Measurements from ENCODE around the gene NTSR1. TPM values are rescaled to one million over a fixed set of nuclear protein-coding genes. Genes with fewer than 3 reads are reported as not detected.

The NTSR1 gene
- total RNA-seq, 1 donor from 2014 or later = 0.26 TPM

DNA sequence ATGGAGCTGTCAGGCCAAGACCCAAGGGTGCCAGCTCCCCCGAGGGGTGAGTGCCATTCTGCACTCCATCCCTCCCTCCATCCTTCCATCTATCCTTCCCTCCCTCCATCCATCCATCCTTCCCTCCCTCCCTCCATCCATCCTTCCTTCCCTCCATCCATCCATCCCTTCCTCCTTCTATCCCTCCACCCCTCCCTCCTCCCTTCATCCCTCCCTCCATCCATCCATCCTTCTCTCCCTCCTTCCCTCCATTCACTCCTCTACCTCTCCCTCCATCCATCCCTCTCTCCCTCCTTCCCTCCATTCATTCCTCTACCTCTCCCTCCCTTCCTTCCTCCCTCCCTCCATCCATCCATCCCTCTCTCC is 46.3 kb downstream of the NTSR1 start:
- Histone ChIP-seq H3K4me1 (peaks cover 13% of the 10 kb centered on the region), H3K36me3 (no peaks in the 10 kb centered on the region), H4K20me1 (ENCODE audit: low read depth) (no peaks in the 10 kb centered on the region), H3K4me2 (no peak overlapping the region), H3K27me3 (peaks cover 19% of the 10 kb centered on the region), H3K9ac (no peak overlapping the region), H3K79me2 (ENCODE audit: low read depth) (no peaks in the 10 kb centered on the region), H3F3A (ENCODE audit: low read depth) (no peaks in the 10 kb centered on the region), H3K4me3 (no peak overlapping the region), H3K9me3 (ENCODE audit: low read depth) (no peaks in the 10 kb centered on the region), H3K27ac (no peak overlapping the region), H2AFZ (replicated peaks) (no peak overlapping the region)
- Mint-ChIP-seq H3K36me3 (no peaks in the 10 kb centered on the region), H3K4me3 (no peak overlapping the region), H3K9me3 (peaks cover 10% of the 10 kb centered on the region), H3K27me3 (ENCODE audit: insufficient read depth, low read depth) (peaks cover 10% of the 10 kb centered on the region), H3K4me1 (peaks cover 10% of the 10 kb centered on the region), H3K27ac (no peak overlapping the region)
- TF ChIP-seq, protein P1, sequence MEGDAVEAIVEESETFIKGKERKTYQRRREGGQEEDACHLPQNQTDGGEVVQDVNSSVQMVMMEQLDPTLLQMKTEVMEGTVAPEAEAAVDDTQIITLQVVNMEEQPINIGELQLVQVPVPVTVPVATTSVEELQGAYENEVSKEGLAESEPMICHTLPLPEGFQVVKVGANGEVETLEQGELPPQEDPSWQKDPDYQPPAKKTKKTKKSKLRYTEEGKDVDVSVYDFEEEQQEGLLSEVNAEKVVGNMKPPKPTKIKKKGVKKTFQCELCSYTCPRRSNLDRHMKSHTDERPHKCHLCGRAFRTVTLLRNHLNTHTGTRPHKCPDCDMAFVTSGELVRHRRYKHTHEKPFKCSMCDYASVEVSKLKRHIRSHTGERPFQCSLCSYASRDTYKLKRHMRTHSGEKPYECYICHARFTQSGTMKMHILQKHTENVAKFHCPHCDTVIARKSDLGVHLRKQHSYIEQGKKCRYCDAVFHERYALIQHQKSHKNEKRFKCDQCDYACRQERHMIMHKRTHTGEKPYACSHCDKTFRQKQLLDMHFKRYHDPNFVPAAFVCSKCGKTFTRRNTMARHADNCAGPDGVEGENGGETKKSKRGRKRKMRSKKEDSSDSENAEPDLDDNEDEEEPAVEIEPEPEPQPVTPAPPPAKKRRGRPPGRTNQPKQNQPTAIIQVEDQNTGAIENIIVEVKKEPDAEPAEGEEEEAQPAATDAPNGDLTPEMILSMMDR (IDR thresholded peaks at IDR 0.05) = no peak
- TF ChIP-seq EZH2 (IDR thresholded peaks at IDR 0.05) = no peak
- no peak for TF ChIP-seq EZH2phosphoT487 (IDR thresholded peaks at IDR 0.05)
- DNase-seq (ENCODE audit: low spot score) = no peak

DNA sequence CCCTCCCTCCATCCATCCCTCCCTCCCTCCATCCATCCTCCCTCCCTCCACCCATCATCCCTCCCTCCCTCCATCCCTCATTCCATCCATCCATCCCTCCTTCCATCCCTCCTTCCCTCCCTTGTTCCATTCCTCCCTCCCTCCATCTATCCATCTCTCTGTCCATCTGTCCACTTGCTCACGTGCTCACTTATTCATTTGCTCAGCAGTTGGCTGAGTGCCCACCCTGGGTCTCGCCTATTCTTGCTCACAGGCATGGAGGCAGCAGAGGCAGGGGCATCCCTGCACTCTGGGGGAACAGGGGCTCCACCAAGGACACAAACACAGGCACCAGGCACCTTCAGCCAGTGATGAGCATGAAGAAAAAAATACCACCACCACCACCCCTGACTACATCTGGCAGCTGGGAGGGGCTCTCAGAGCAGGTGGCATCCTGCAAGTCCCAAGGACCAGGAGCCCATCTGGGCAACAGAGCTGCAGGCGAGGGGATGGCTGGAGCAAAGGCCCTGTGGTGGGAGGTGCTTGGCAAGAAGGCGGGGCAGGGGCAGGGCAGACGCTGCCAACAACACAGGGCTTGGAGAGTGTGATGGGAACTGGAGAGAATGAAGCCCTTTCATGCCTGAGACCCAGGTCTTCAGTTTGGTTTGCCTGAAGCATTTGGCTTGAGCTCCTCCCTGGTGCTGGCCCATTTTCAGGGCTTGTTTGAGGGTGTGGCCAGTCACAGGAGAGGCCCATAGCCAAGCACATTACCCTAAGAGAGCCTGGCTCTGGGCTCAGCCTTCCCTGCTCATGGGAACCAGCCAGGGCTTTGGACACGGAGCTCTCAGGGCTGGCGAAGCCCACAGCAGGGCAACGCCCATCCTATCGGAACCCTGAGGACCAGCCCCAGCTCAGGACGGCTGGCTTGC is 47.4 kb downstream of the NTSR1 start:
- Histone ChIP-seq H4K20me1 (ENCODE audit: low read depth) (no peaks in the 10 kb centered on the region), H3K9ac (no peak overlapping the region), H3K79me2 (ENCODE audit: low read depth) (no peaks in the 10 kb centered on the region), H3K27ac (no peak overlapping the region), H3K36me3 (no peaks in the 10 kb centered on the region), H3K4me3 (no peak overlapping the region), H3K9me3 (ENCODE audit: low read depth) (no peaks in the 10 kb centered on the region), H3K4me2 (no peak overlapping the region), H3K27me3 (peaks cover 19% of the 10 kb centered on the region), H2AFZ (replicated peaks) (no peak overlapping the region), H3F3A (ENCODE audit: low read depth) (peaks cover 1% of the 10 kb centered on the region), H3K4me1 (peaks cover 24% of the 10 kb centered on the region)
- Mint-ChIP-seq H3K27me3 (ENCODE audit: insufficient read depth, low read depth) (peaks cover 10% of the 10 kb centered on the region), H3K27ac (no peak overlapping the region), H3K36me3 (no peaks in the 10 kb centered on the region), H3K4me1 (peaks cover 13% of the 10 kb centered on the region), H3K4me3 (no peak overlapping the region), H3K9me3 (peaks cover 10% of the 10 kb centered on the region)
- no peak for TF ChIP-seq EZH2phosphoT487 (IDR thresholded peaks at IDR 0.05)
- TF ChIP-seq, protein P1 (IDR thresholded peaks at IDR 0.05) = no peak
- no peak for TF ChIP-seq EZH2 (IDR thresholded peaks at IDR 0.05)
- no peak for DNase-seq (ENCODE audit: low spot score)

DNA sequence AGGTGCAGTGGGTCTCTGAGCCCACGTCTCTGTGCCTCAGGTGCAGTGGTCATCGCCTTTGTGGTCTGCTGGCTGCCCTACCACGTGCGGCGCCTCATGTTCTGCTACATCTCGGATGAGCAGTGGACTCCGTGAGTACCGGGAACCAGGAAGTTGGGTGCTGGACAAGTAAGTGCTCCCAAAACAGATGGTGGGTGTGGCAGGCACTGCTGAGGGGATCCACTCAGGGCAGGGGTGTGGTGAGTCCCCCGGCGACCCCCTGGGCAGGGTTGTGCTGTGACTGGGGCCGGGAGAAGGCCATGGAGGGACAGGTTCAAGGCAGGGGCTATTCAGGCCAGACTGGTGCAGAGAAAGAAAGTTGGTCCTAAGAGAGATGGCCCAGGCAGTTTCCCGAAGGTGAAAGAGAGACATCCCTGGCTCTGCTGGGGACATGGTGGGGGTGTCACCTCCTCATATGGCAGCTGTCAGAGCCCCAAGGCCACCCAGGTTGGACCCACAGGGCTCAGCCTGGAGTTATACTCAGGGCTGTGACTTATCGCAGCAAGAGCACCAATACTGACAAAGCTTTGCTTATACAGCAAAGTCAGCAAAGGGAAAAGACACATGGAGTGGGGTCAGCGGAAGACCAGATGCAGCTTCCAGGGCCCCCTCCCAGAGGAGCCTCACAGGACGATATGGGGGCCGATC is 49.7 kb downstream of the NTSR1 start:
- Mint-ChIP-seq H3K36me3 (no peaks in the 10 kb centered on the region), H3K27ac (peak overlapping the region; percentile 4), H3K4me3 (no peak overlapping the region), H3K27me3 (ENCODE audit: insufficient read depth, low read depth) (peaks cover 7% of the 10 kb centered on the region), H3K9me3 (peaks cover 10% of the 10 kb centered on the region), H3K4me1 (peaks cover 11% of the 10 kb centered on the region)
- H4K20me1 ChIP-seq (ENCODE audit: low read depth) = no peaks in the 10 kb centered on the region
- H2AFZ ChIP-seq (replicated peaks) = no peak overlapping the region
- H3K9me3 ChIP-seq (ENCODE audit: low read depth) = no peaks in the 10 kb centered on the region
- H3F3A ChIP-seq (ENCODE audit: low read depth) = peaks cover 8% of the 10 kb centered on the region
- TF ChIP-seq EZH2 (IDR thresholded peaks at IDR 0.05) = no peak
- TF ChIP-seq EZH2phosphoT487 (IDR thresholded peaks at IDR 0.05) = no peak
- TF ChIP-seq, protein P1 (IDR thresholded peaks at IDR 0.05) = no peak
- H3K4me2 ChIP-seq = no peak overlapping the region
- no peaks in the 10 kb centered on the region for H3K79me2 ChIP-seq (ENCODE audit: low read depth)
- H3K36me3 ChIP-seq = no peaks in the 10 kb centered on the region
- no peak for DNase-seq (ENCODE audit: low spot score)
- no peak overlapping the region for H3K4me3 ChIP-seq
- peaks cover 17% of the 10 kb centered on the region for H3K4me1 ChIP-seq
- H3K27ac ChIP-seq = no peak overlapping the region
- no peak overlapping the region for H3K9ac ChIP-seq
- H3K27me3 ChIP-seq = peaks cover 19% of the 10 kb centered on the region

Data from neural progenitor cell (in vitro differentiated cells).